HCT116 (cell line): ENCODE data around the gene CMC1. TPM values are rescaled to one million over a fixed set of nuclear protein-coding genes. Genes with fewer than 3 reads are reported as not detected.

Experiments
- ATF3 ChIP-seq: IDR thresholded peaks from 2 replicates; pipeline ENCODE4 v1.6.1; 2012
- CBX3 ChIP-seq: IDR thresholded peaks from 2 replicates; pipeline ENCODE4 v1.6.1; 2012; ENCODE audit warnings: low read depth
- CTCF ChIP-seq, 3 experiments: fragments of 200-600 bp in 1 of 3; sonication (generic) in 1 of 3; IDR thresholded peaks in 2 of 3; conservative IDR thresholded peaks in 1 of 3; 2 replicates each; pipeline ENCODE4 v1.5.1; 2012 to 2017; ENCODE audit warnings: low read depth in 2 of 3, low read length in 2 of 3, antibody characterized with exemption in 1 of 3, borderline replicate concordance in 1 of 3, control low read depth in 1 of 3, mild to moderate bottlenecking in 1 of 3, mixed read lengths in 1 of 3, mixed run types in 1 of 3, moderate library complexity in 1 of 3; ENCODE audit not compliant: insufficient read depth in 1 of 3
- EGR1 ChIP-seq: IDR thresholded peaks from 2 replicates; pipeline ENCODE4 v1.6.1; 2012; ENCODE audit warnings: low read depth
- ELF1 ChIP-seq: IDR thresholded peaks from 2 replicates; pipeline ENCODE4 v1.6.1; 2012; ENCODE audit warnings: low read depth, borderline replicate concordance
- EZH2 ChIP-seq: fragments of 200-600 bp; sonication (generic); IDR thresholded peaks from 2 replicates; pipeline ENCODE4 v1.6.1; 2017; ENCODE audit warnings: antibody characterized with exemption, mixed run types
- EZH2phosphoT487 ChIP-seq: fragments of 200-600 bp; IDR thresholded peaks from 2 replicates; pipeline ENCODE4 v1.6.1; 2018; ENCODE audit warnings: antibody characterized with exemption, borderline replicate concordance
- MAX ChIP-seq: IDR thresholded peaks from 2 replicates; pipeline ENCODE4 v1.6.1; 2012
- POLR2A ChIP-seq: IDR thresholded peaks from 2 replicates; pipeline ENCODE4 v1.7.0; 2011; ENCODE audit warnings: borderline replicate concordance; ENCODE audit not compliant: insufficient read depth, insufficient read length; ENCODE audit errors: extremely low read depth
- POLR2AphosphoS5 ChIP-seq: IDR thresholded peaks from 2 replicates; pipeline ENCODE4 v1.6.1; 2011; ENCODE audit warnings: mild to moderate bottlenecking, low read depth, low read length, moderate library complexity
- SIN3A ChIP-seq: IDR thresholded peaks from 2 replicates; pipeline ENCODE4 v1.6.1; 2012; ENCODE audit warnings: low read depth
- SP1 ChIP-seq: IDR thresholded peaks from 2 replicates; pipeline ENCODE4 v1.6.1; 2012; ENCODE audit warnings: low read depth
- SRF ChIP-seq: IDR thresholded peaks from 2 replicates; pipeline ENCODE4 v1.6.1; 2012; ENCODE audit warnings: low read depth
- YY1 ChIP-seq: IDR thresholded peaks from 2 replicates; pipeline ENCODE4 v1.6.1; 2011; ENCODE audit warnings: low read length, low read depth, moderate library complexity, mild to moderate bottlenecking; ENCODE audit not compliant: insufficient replicate concordance; ENCODE audit errors: extremely low read depth
- total RNA-seq: library from RNA; stranded (reverse); gene quantifications from one replicate; pipeline ENCODE4 v1.2.1, GENCODE V29; 2021; ENCODE audit not compliant: unreplicated experiment

The CMC1 gene
- total RNA-seq, 1 experiment from 2014 or later: 29.0 TPM

- TF ChIP-seq CTCF (IDR thresholded peaks at IDR 0.05 in 2 of 3, conservative IDR thresholded peaks at IDR 0.05 in 1 of 3; ENCODE audit: borderline replicate concordance in 1 of 3, insufficient read depth in 1 of 3, low read depth in 2 of 3, low read length in 2 of 3): 0 out of 6 replicates have a peak, but pooled peaks of 1 of the 3 experiments have one; percentile 8
- peak; percentile 67 for TF ChIP-seq MAX
- no peak for TF ChIP-seq EZH2phosphoT487
- TF ChIP-seq SIN3A: peak; percentile 79
- peak; percentile 70 for TF ChIP-seq POLR2A
- TF ChIP-seq EZH2: no peak
- peak; percentile 83 for TF ChIP-seq EGR1
- no peak for TF ChIP-seq SRF
- no peak for TF ChIP-seq YY1
- peak; percentile 70; the same call in 1 of the 2 replicates for TF ChIP-seq CBX3
- TF ChIP-seq ELF1: peak; percentile 84
- peak; percentile 92 for TF ChIP-seq POLR2AphosphoS5
- peak; percentile 65 for TF ChIP-seq SP1
- TF ChIP-seq ATF3: no peak
These were observed 107.4 kb downstream of the CMC1 start, which contains the start of the genes AZI2 and ZCWPW2 (continued) for GRCh38 chr3:28348629-28349468.
